Measurements from ENCODE around the gene RFX4. TPM values are rescaled to one million over a fixed set of nuclear protein-coding genes. Genes with fewer than 3 reads are reported as not detected.

The RFX4 gene
- total RNA-seq, 4 donors from 2014 or later, result not detected

DNA sequence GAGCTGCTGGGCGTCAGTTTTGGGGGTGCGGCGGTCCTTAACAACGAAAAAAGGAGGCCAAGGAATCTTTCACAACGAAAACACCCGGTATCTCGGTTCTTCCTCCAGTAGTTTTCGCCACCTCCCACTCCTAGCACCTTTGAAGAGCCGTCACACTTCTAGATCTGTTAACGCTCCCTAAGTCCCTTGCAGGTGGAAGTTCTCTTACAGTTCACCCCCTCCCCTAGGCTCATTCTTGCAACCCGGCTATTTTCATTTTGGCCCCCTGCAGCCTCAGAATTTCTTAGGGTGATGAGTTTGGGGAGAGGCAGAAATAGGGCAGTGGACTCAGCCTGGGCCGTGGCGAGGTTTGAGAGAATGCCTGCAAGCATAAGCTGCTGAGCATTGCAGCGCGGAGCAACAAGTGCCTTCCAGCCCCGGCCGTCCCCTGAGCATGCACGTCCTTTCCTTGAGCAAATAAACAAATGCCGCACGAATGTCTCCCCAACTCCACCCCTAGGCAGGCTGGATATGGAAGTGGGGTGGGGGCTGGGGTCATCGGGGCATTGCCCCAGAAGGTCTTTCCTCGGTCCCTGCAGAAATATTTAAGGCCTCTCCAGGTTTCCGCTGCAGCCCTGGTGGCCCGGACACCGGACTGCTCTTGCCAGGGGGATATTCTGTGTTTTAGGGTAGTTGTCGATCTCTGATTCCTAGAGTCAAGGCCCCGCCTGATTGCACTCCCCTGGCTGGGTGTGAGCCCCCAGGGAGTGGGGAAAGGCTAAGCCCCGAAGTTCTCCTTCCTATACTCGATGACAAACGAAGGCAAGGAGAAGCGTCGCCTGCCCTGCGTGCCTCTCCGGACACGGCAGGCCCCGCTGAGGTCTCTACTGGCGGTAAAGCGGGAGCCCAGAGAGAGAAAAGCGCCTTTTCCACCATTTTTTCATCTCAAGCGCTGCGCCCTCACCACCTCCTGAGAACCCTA lies 1.6 kb downstream of the RFX4 start:
- H3K4me3 ChIP-seq (ENCODE audit: low read depth, poor library complexity, severe bottlenecking), result no peak overlapping the region
- WGBS, 2 donors, result 6 to 8% methylated on average over 40 to 41 of the region's 41 CpGs
- intact Hi-C loops (cut with DNase I; ENCODE audit: low total_unique reads), result no loop called here
- no peak for DNase-seq (ENCODE audit: low spot score in 2 of 2)
- TF ChIP-seq CTCF (IDR thresholded peaks at IDR 0.05) (no peak), POLR2A (IDR thresholded peaks at IDR 0.05) (no peak)

- intact Hi-C loops (cut with DNase I; ENCODE audit: low total_unique reads), result no loop called here
- no peak for DNase-seq (ENCODE audit: low spot score in 2 of 2)
- TF ChIP-seq POLR2A (IDR thresholded peaks at IDR 0.05) (no peak), CTCF (IDR thresholded peaks at IDR 0.05) (no peak)
- 4% methylated on average over 17 of the region's 17 CpGs for WGBS, 2 donors
- H3K4me3 ChIP-seq (ENCODE audit: low read depth, poor library complexity, severe bottlenecking), result no peak overlapping the region
Measured at GRCh38 chr12:106585105-106585520, 2.3 kb downstream of the RFX4 start.

DNA sequence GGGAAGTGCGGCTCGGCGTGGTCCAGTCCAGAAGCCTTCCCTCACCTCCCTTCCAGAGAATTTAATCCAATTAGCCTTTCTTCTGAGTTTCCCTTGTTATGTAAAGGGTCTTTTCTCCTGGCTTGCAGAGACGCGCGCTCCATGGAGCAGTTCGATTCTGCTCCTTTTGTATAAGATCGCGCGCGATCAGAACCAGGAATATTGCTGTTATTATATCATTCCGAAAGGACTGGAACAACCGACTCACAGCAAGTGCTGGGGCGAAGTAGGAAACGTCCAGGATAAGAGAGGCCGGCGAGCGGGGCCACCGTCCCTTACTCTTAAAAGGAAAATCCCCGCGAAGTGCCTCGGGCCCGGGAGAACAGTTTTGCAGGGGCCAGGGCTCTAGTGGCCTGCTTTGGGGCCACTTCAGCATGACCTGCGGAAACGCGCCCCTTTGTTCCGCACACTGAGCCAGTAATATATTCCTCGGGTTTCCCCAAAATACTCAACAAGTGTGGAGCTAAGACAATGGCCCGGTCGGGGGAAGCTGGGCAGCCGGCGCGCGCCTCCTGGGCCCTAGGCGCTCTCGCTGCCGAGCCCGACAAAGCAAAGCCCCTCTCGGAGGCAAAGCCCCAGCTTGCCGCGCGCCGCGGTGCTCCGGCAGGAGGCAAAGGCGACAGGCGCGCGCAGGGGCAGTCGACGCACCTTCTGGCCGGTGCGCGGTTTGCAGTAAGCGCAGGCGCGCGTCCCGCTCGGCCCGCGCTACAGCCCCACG lies 2.9 kb downstream of the RFX4 start:
- no peak for DNase-seq (ENCODE audit: low spot score in 2 of 2)
- H3K4me3 ChIP-seq (ENCODE audit: low read depth, poor library complexity, severe bottlenecking), result no peak overlapping the region
- TF ChIP-seq CTCF (IDR thresholded peaks at IDR 0.05), result no peak
- TF ChIP-seq POLR2A (IDR thresholded peaks at IDR 0.05), result no peak
- WGBS, 2 donors, result 1 to 5% methylated on average over 38 to 41 of the region's 63 CpGs
- intact Hi-C loops (cut with DNase I; ENCODE audit: low total_unique reads), result no loop called here

- DNase-seq (ENCODE audit: low spot score in 2 of 2), result no peak
- intact Hi-C loops (cut with DNase I; ENCODE audit: low total_unique reads), result no loop called here
- no peak overlapping the region for H3K4me3 ChIP-seq (ENCODE audit: low read depth, poor library complexity, severe bottlenecking)
- 1 to 2% methylated on average over 35 of the region's 35 CpGs for WGBS, 2 donors
- no peak for TF ChIP-seq POLR2A (IDR thresholded peaks at IDR 0.05)
- no peak for TF ChIP-seq CTCF (IDR thresholded peaks at IDR 0.05)
Measured at GRCh38 chr12:106586278-106586802, 3.5 kb downstream of the RFX4 start.

GRCh38 chr12:106586803-106587684 lies 4.2 kb downstream of the RFX4 start:
- intact Hi-C loops (cut with DNase I; ENCODE audit: low total_unique reads), result no loop called here
- H3K4me3 ChIP-seq (ENCODE audit: low read depth, poor library complexity, severe bottlenecking), result no peak overlapping the region
- DNase-seq (ENCODE audit: low spot score in 2 of 2), result no peak
- 1 to 2% methylated on average over 32 to 43 of the region's 62 CpGs for WGBS, 2 donors
- TF ChIP-seq CTCF (IDR thresholded peaks at IDR 0.05) (no peak), POLR2A (IDR thresholded peaks at IDR 0.05) (no peak)

Data from lower leg skin (tissue), 4 donors.